IMR-90 (cell line): ENCODE data around the gene PCGF5. TPM values are rescaled to one million over a fixed set of nuclear protein-coding genes. Genes with fewer than 3 reads are reported as not detected.

Source experiments
- ATAC-seq: fragments of 200-7000 bp; cut with Tn5 transposase; 2 replicates; pipeline ENCODE4 v1.9.1; 2020; ENCODE audit warnings: low read depth, mild to moderate bottlenecking, moderate library complexity
- BruUV-seq: library from RNA; stranded (reverse); fragments of 400-500 nt; replicated peaks from 2 replicates; lab custom pipeline; 2021; lab: Mats Ljungman, UMichigan
- CTCF ChIA-PET: fragments of 300-600 bp; formaldehyde crosslinking; extraction: SDS; loops from one replicate; lab custom pipeline; 2021; ENCODE audit warnings: antibody characterized with exemption; lab: Yijun Ruan, JAX
- POLR2A ChIA-PET: fragments of 300-600 bp; sonication (Branson Sonifier 250); formaldehyde crosslinking; loops from one replicate; lab custom pipeline; 2022; ENCODE audit warnings: antibody characterized with exemption; ENCODE audit not compliant: unreplicated experiment; lab: Charles Lee
- DNase-seq: peaks from one replicate; pipeline ENCODE4 v3.0.0; 2013
- H2AFZ ChIP-seq: replicated peaks from 2 replicates; pipeline ENCODE3; 2013; ENCODE audit warnings: low read length, mild to moderate bottlenecking; ENCODE audit not compliant: poor library complexity
- H2AK5ac ChIP-seq: 2 replicates; pipeline ENCODE4 v1.6.1; 2013; ENCODE audit warnings: low read depth, low read length, inconsistent platforms
- H2AK9ac ChIP-seq: replicated peaks from 2 replicates; pipeline ENCODE3; 2013; ENCODE audit warnings: mild to moderate bottlenecking, low read depth, low read length, moderate library complexity; ENCODE audit not compliant: poor library complexity
- H2BK120ac ChIP-seq: 2 replicates; pipeline ENCODE4 v1.6.1; 2013; ENCODE audit warnings: low read depth, low read length, inconsistent platforms
- H2BK15ac ChIP-seq: 3 replicates; pipeline ENCODE4 v1.6.1; 2013; ENCODE audit warnings: low read depth, low read length, inconsistent platforms
- H2BK20ac ChIP-seq: 2 replicates; pipeline ENCODE4 v1.6.1; 2013; ENCODE audit warnings: low read depth, mild to moderate bottlenecking, inconsistent platforms, low read length, moderate library complexity
- H2BK5ac ChIP-seq: 2 replicates; pipeline ENCODE4 v1.6.1; 2013; ENCODE audit warnings: mild to moderate bottlenecking, low read depth, low read length, inconsistent platforms; ENCODE audit not compliant: poor library complexity, severe bottlenecking
- H3K14ac ChIP-seq: replicated peaks from 2 replicates; pipeline ENCODE4 v1.6.1; 2013; ENCODE audit warnings: low read depth, low read length, inconsistent platforms
- H3K18ac ChIP-seq: 2 replicates; pipeline ENCODE4 v1.6.1; 2013; ENCODE audit warnings: low read depth, low read length, control low read depth
- H3K23ac ChIP-seq: 2 replicates; pipeline ENCODE4 v1.6.1; 2013; ENCODE audit warnings: low read depth, low read length, inconsistent platforms
- H3K27ac ChIP-seq: 2 replicates; pipeline ENCODE4 v1.5.1; 2013; ENCODE audit warnings: mild to moderate bottlenecking, control low read depth, low read length; ENCODE audit not compliant: insufficient read depth
- H3K27me3 ChIP-seq: 2 replicates; pipeline ENCODE4 v1.6.1; 2013; ENCODE audit warnings: low read length; ENCODE audit not compliant: control insufficient read depth, insufficient read depth
- H3K36me3 ChIP-seq: 2 replicates; pipeline ENCODE4 v1.6.1; 2013; ENCODE audit warnings: low read length, mixed read lengths; ENCODE audit not compliant: control insufficient read depth, insufficient read depth
- H3K4ac ChIP-seq: 2 replicates; pipeline ENCODE4 v1.6.1; 2013; ENCODE audit warnings: low read depth, low read length, inconsistent platforms
- H3K4me1 ChIP-seq: 2 replicates; pipeline ENCODE4 v1.6.1; 2013; ENCODE audit warnings: low read length, mixed read lengths; ENCODE audit not compliant: control insufficient read depth, insufficient read depth
- H3K4me2 ChIP-seq: 2 replicates; pipeline ENCODE4 v1.6.1; 2013; ENCODE audit warnings: low read depth, mild to moderate bottlenecking, control low read depth, low read length, moderate library complexity
- H3K4me3 ChIP-seq: 2 replicates; pipeline ENCODE4 v1.5.1; 2013; ENCODE audit warnings: low read depth, mild to moderate bottlenecking, control low read depth, low read length, moderate library complexity; ENCODE audit not compliant: insufficient read depth
- H3K56ac ChIP-seq: 2 replicates; pipeline ENCODE4 v1.6.1; 2013; ENCODE audit warnings: low read length, inconsistent platforms; ENCODE audit not compliant: insufficient read depth; ENCODE audit errors: extremely low read depth
- H3K79me1 ChIP-seq, 2 experiments: 2 replicates each; pipeline ENCODE4 v1.6.1; 2013; ENCODE audit warnings: low read length in 2 of 2, inconsistent platforms in 1 of 2, low read depth in 1 of 2
- H3K9ac ChIP-seq: 2 replicates; pipeline ENCODE4 v1.6.1; 2013; ENCODE audit warnings: low read depth, low read length, control low read depth
- H3K9me1 ChIP-seq: 2 replicates; pipeline ENCODE4 v1.6.1; 2013; ENCODE audit warnings: low read length, inconsistent platforms; ENCODE audit not compliant: insufficient read depth
- H3K9me3 ChIP-seq: 2 replicates; pipeline ENCODE4 v1.6.1; 2013; ENCODE audit warnings: low read length; ENCODE audit not compliant: control insufficient read depth, insufficient read depth
- H4K20me1 ChIP-seq: 2 replicates; pipeline ENCODE4 v1.6.1; 2013; ENCODE audit warnings: low read length, inconsistent platforms; ENCODE audit not compliant: insufficient read depth
- H4K5ac ChIP-seq: 2 replicates; pipeline ENCODE4 v1.6.1; 2013; ENCODE audit warnings: mild to moderate bottlenecking, low read depth, low read length, control low read depth
- H4K8ac ChIP-seq, 2 experiments: 2 replicates each; pipeline ENCODE4 v1.6.1; 2013; ENCODE audit warnings: low read depth in 2 of 2, low read length in 2 of 2, control low read depth in 1 of 2, inconsistent platforms in 1 of 2
- H4K91ac ChIP-seq: 2 replicates; pipeline ENCODE4 v1.6.1; 2013; ENCODE audit warnings: low read depth, low read length, inconsistent platforms; ENCODE audit not compliant: insufficient read depth
- BHLHE40 ChIP-seq: fragments of 150-350 bp; IDR thresholded peaks from 2 replicates; pipeline ENCODE4 v1.6.1; 2016; ENCODE audit warnings: mild to moderate bottlenecking, low read depth, low read length
- CEBPB ChIP-seq: IDR thresholded peaks from 2 replicates; pipeline ENCODE4 v1.6.1; 2012; ENCODE audit warnings: low read depth, low read length, improper control_type of control experiment
- CHD1 ChIP-seq: IDR thresholded peaks from 2 replicates; pipeline ENCODE4 v1.6.1; 2012; ENCODE audit warnings: low read depth, low read length, improper control_type of control experiment
- CTCF ChIP-seq: conservative IDR thresholded peaks from 2 replicates; pipeline ENCODE4 v1.5.1; 2012; ENCODE audit warnings: mild to moderate bottlenecking, low read depth, low read length, improper control_type of control experiment
- FOS ChIP-seq: fragments of 150-350 bp; IDR thresholded peaks from 2 replicates; pipeline ENCODE4 v1.6.1; 2016; ENCODE audit warnings: low read depth, low read length
- MAFK ChIP-seq: IDR thresholded peaks from 2 replicates; pipeline ENCODE4 v1.6.1; 2012; ENCODE audit warnings: low read depth, low read length, improper control_type of control experiment
- MAZ ChIP-seq: IDR thresholded peaks from 2 replicates; pipeline ENCODE4 v1.6.1; 2012; ENCODE audit warnings: low read depth, mild to moderate bottlenecking, low read length, improper control_type of control experiment, moderate library complexity, borderline replicate concordance
- RAD21 ChIP-seq: IDR thresholded peaks from 2 replicates; pipeline ENCODE4 v1.6.1; 2012; ENCODE audit warnings: low read length, improper control_type of control experiment
- RCOR1 ChIP-seq: IDR thresholded peaks from 2 replicates; pipeline ENCODE4 v1.6.1; 2012; ENCODE audit warnings: mild to moderate bottlenecking, low read length, improper control_type of control experiment; ENCODE audit not compliant: insufficient replicate concordance
- RFX5 ChIP-seq: IDR thresholded peaks from 2 replicates; pipeline ENCODE4 v1.8.0; 2012; ENCODE audit warnings: low read depth, mild to moderate bottlenecking, low read length, moderate library complexity
- WGBS, 2 experiments: methylation state at CpG; one replicate each; pipeline versions ENCODE4 v1.1.5 to v1.1.7; 2013; ENCODE audit warnings: missing lambda C conversion rate in 2 of 2; ENCODE audit not compliant: insufficient read length in 1 of 2; ENCODE audit errors: extremely low coverage in 2 of 2; 5-methylcytosine and 5-hydroxymethylcytosine counted together
- dilution Hi-C: fragments of 300-500 bp; cut with HindIII; formaldehyde crosslinking; loops from one replicate; pipeline ENCODE4 v1.14.3; 2018; ENCODE audit warnings: low sequenced_read_pairs; ENCODE audit not compliant: unreplicated experiment
- in situ Hi-C: fragments of 300-500 bp; cut with MboI; formaldehyde crosslinking; loops from 3 replicates; pipeline ENCODE4 v1.14.3; 2019; ENCODE audit warnings: low sequenced_read_pairs, inconsistent platforms, mixed read lengths
- intact Hi-C: fragments of 100-400 bp; cut with micrococcal nuclease; formaldehyde crosslinking; loops from 2 replicates; pipeline ENCODE4 v1.10.0; 2022
- polyA plus RNA-seq, 3 experiments: library from polyadenylated mRNA; depleted of rRNA; stranded (reverse); fragments of >200 nt; gene quantifications; 2 replicates each; pipeline ENCODE4 v1.2.3, GENCODE V29; 2012; ENCODE audit warnings: low replicate concordance in 1 of 3
- total RNA-seq: library from RNA; depleted of rRNA; stranded (reverse); fragments of >200 nt; gene quantifications from 2 replicates; pipeline ENCODE4 v1.2.3, GENCODE V29; 2012
- TF ChIP-seq, protein P1 (sequence below): fragments of 150-350 bp; IDR thresholded peaks from 2 replicates; pipeline ENCODE4 v1.6.1; 2017; ENCODE audit warnings: mild to moderate bottlenecking, antibody characterized with exemption, low read length, low read depth
- TF ChIP-seq, protein P2 (sequence below): fragments of 150-350 bp; IDR thresholded peaks from 2 replicates; pipeline ENCODE4 v1.6.1; 2016; ENCODE audit warnings: low read depth, mild to moderate bottlenecking, low read length, moderate library complexity, borderline replicate concordance

PCGF5 gene
- total and polyA plus RNA-seq, 2 of the 4 experiments (the other 2 are of a cell fraction): 9.0 to 18.1 TPM

DNA sequence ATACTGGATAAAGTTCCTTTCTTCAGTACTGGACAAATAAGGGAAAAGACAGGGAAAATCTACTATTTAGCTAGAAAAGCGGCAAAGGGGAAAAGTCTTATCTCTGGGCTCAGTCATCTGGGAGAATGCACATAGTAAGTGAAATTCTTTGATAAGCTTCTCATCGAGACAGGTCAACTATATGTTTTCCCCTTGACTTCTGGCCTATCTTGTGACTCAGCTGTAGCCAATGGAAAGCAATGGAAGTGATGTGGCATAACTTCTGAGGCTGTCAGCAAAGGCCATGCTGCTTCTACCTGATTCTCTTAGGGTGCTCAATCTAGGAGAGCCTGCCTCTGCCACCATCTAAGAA is 91.9 kb downstream of the PCGF5 start:
- no peaks in the 10 kb centered on the region for H3K9me3 ChIP-seq
- H3K4me3 ChIP-seq: no peak overlapping the region
- in situ Hi-C loops: no loop called here
- H3K4me2 ChIP-seq: no peak overlapping the region
- intact Hi-C loops: no loop called here
- peaks cover 6% of the 10 kb centered on the region; the same call in 1 of the 2 replicates for H3K27me3 ChIP-seq
- peak overlapping the region; percentile 3 to 35; a peak in 2 of 4 replicates for H4K8ac ChIP-seq
- dilution Hi-C loops: no loop called here
- H3K9me1 ChIP-seq: peaks cover 7% of the 10 kb centered on the region; the same call in 1 of the 2 replicates
- DNase-seq (peak; percentile 52), ATAC-seq (no peak)
- BruUV-seq: no TSS peak
- no peaks in the 10 kb centered on the region for H3K36me3 ChIP-seq
- CTCF ChIA-PET: interaction anchor here (1.5 kb wide), 1 partner anchor 13 kb away, joined by 3 read pairs; no protein-coding TSS in a partner anchor
- H2BK5ac ChIP-seq: no peak overlapping the region
- peak overlapping the region; percentile 44; the same call in 1 of the 2 replicates for H2BK120ac ChIP-seq
- H2BK20ac ChIP-seq: peak overlapping the region; percentile 39; the same call in 1 of the 2 replicates
- no peak overlapping the region; the same call in 1 of the 2 replicates for H3K23ac ChIP-seq
- peak overlapping the region; percentile 80 for H3K27ac ChIP-seq
- no peak overlapping the region for H2AFZ ChIP-seq
- no peak overlapping the region for H3K56ac ChIP-seq
- no peak overlapping the region for H4K91ac ChIP-seq
- no peak for TF ChIP-seq RCOR1
- no peak for TF ChIP-seq RAD21
- TF ChIP-seq CTCF: no peak
- TF ChIP-seq, protein P1, sequence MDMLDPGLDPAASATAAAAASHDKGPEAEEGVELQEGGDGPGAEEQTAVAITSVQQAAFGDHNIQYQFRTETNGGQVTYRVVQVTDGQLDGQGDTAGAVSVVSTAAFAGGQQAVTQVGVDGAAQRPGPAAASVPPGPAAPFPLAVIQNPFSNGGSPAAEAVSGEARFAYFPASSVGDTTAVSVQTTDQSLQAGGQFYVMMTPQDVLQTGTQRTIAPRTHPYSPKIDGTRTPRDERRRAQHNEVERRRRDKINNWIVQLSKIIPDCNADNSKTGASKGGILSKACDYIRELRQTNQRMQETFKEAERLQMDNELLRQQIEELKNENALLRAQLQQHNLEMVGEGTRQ: no peak
- TF ChIP-seq, protein P2, sequence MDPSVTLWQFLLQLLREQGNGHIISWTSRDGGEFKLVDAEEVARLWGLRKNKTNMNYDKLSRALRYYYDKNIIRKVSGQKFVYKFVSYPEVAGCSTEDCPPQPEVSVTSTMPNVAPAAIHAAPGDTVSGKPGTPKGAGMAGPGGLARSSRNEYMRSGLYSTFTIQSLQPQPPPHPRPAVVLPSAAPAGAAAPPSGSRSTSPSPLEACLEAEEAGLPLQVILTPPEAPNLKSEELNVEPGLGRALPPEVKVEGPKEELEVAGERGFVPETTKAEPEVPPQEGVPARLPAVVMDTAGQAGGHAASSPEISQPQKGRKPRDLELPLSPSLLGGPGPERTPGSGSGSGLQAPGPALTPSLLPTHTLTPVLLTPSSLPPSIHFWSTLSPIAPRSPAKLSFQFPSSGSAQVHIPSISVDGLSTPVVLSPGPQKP: no peak
- TF ChIP-seq CHD1: no peak
- TF ChIP-seq CEBPB: no peak
- no peak for TF ChIP-seq RFX5
- no peak for TF ChIP-seq BHLHE40
- no peak for TF ChIP-seq MAZ
- TF ChIP-seq FOS: no peak
- TF ChIP-seq MAFK: no peak
- H3K14ac ChIP-seq: peak overlapping the region; percentile 16; the same call in 1 of the 2 replicates
- WGBS, 2 experiments: no CpG with 5 or more reads among the region's 2 CpGs
- no peaks in the 10 kb centered on the region for H4K20me1 ChIP-seq
- peak overlapping the region; percentile 66 for H3K18ac ChIP-seq
- H2BK15ac ChIP-seq: peak overlapping the region; percentile 40; the same call in 1 of the 3 replicates
- no peak overlapping the region; the same call in 1 of the 2 replicates for H4K5ac ChIP-seq
- peak overlapping the region; percentile 61; the same call in 1 of the 2 replicates for H2AK5ac ChIP-seq
- peaks cover 14% of the 10 kb centered on the region for H3K4me1 ChIP-seq
- peak overlapping the region; percentile 58 for H2AK9ac ChIP-seq
- peak overlapping the region; percentile 55; the same call in 1 of the 2 replicates for H3K4ac ChIP-seq
- H3K9ac ChIP-seq: no peak overlapping the region
- no peaks in the 10 kb centered on the region for H3K79me1 ChIP-seq
- POLR2A ChIA-PET: no interaction called here
